ENCODE measurements around the gene S100A5.

DNA sequence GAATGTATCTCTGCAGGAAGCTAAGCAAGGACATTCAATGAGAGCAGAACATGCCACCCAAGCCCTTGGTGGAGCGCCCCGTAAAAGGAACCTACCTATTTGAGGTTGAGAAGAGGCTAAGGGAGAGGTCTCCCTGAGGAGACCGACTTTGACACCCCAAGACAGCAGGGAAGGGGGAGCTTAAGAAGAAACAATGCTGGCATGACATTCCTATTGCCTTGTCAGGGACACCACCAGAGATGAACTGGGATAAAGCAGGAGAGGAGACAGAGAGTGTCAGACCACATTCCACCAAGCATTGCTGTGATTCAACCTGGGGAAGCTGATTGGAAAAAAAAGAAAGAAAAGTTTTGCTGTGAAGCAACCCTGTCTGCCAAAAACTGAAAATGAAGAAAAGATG is 38.2 kb upstream of the S100A5 start:
- TF ChIP-seq, protein P1, sequence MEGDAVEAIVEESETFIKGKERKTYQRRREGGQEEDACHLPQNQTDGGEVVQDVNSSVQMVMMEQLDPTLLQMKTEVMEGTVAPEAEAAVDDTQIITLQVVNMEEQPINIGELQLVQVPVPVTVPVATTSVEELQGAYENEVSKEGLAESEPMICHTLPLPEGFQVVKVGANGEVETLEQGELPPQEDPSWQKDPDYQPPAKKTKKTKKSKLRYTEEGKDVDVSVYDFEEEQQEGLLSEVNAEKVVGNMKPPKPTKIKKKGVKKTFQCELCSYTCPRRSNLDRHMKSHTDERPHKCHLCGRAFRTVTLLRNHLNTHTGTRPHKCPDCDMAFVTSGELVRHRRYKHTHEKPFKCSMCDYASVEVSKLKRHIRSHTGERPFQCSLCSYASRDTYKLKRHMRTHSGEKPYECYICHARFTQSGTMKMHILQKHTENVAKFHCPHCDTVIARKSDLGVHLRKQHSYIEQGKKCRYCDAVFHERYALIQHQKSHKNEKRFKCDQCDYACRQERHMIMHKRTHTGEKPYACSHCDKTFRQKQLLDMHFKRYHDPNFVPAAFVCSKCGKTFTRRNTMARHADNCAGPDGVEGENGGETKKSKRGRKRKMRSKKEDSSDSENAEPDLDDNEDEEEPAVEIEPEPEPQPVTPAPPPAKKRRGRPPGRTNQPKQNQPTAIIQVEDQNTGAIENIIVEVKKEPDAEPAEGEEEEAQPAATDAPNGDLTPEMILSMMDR (IDR thresholded peaks at IDR 0.05): no peak
- no peak for TF ChIP-seq POLR2A (IDR thresholded peaks at IDR 0.05)
